Caco-2 (cell line): ENCODE data around the gene TMEFF2. TPM values are rescaled to one million over a fixed set of nuclear protein-coding genes. Genes with fewer than 3 reads are reported as not detected.

Experiments used
- BruUV-seq: library from RNA; stranded (reverse); fragments of 400-500 nt; replicated peaks from 2 replicates; lab custom pipeline; 2021; lab: Mats Ljungman, UMichigan
- CTCF ChIA-PET: fragments of 300-600 bp; sonication (Branson Sonifier 250); formaldehyde crosslinking; loops from one replicate; lab custom pipeline; 2022; ENCODE audit warnings: antibody characterized with exemption; lab: Charles Lee
- POLR2A ChIA-PET: fragments of 300-600 bp; sonication (Branson Sonifier 250); formaldehyde crosslinking; loops from one replicate; lab custom pipeline; 2022; ENCODE audit warnings: antibody characterized with exemption; lab: Charles Lee
- DNase-seq, 2 experiments: peaks; one replicate each; pipeline versions ENCODE4 v3.0.0 to v3.0.0-alpha.2; 2020 to 2022
- H3K27me3 ChIP-seq: replicated peaks from 2 replicates; pipeline ENCODE4 v1.6.0; 2011; ENCODE audit warnings: low read length; ENCODE audit not compliant: control insufficient read depth, insufficient read depth
- H3K36me3 ChIP-seq: 2 replicates; pipeline ENCODE4 v1.5.1; 2011; ENCODE audit warnings: low read length; ENCODE audit not compliant: control insufficient read depth, insufficient read depth
- H3K4me1 ChIP-seq: fragments of 250-450 bp; sonication (Bioruptor Pico); 2 replicates; pipeline ENCODE4 v1.5.1; 2020; ENCODE audit warnings: mild to moderate bottlenecking
- H3K4me3 ChIP-seq: 2 replicates; pipeline ENCODE4 v1.5.1; 2011; ENCODE audit warnings: low read depth, mild to moderate bottlenecking, control low read depth, low read length
- H3K9me3 ChIP-seq: fragments of 250-450 bp; sonication (Bioruptor Pico); 2 replicates; pipeline ENCODE4 v1.5.1; 2020; ENCODE audit warnings: mild to moderate bottlenecking, moderate library complexity
- H3K27ac Mint-ChIP-seq: one replicate; pipeline ENCODE4 v1.8.0; 2022; ENCODE audit warnings: mixed read lengths; ENCODE audit not compliant: unreplicated experiment
- H3K27me3 Mint-ChIP-seq: one replicate; pipeline ENCODE4 v1.8.0; 2022; ENCODE audit warnings: mixed read lengths; ENCODE audit not compliant: insufficient read depth, unreplicated experiment
- H3K36me3 Mint-ChIP-seq: one replicate; pipeline ENCODE4 v1.8.0; 2022; ENCODE audit warnings: mild to moderate bottlenecking, mixed read lengths; ENCODE audit not compliant: insufficient read depth, unreplicated experiment
- H3K4me1 Mint-ChIP-seq: one replicate; pipeline ENCODE4 v1.8.0; 2022; ENCODE audit warnings: low read depth, mixed read lengths; ENCODE audit not compliant: unreplicated experiment
- H3K4me3 Mint-ChIP-seq: one replicate; pipeline ENCODE4 v1.8.0; 2022; ENCODE audit warnings: mild to moderate bottlenecking, moderate library complexity, mixed read lengths; ENCODE audit not compliant: unreplicated experiment
- H3K9me3 Mint-ChIP-seq: one replicate; pipeline ENCODE4 v1.8.0; 2022; ENCODE audit warnings: mixed read lengths; ENCODE audit not compliant: unreplicated experiment
- intact Hi-C: fragments of 100-400 bp; cut with micrococcal nuclease; formaldehyde crosslinking; loops from one replicate; pipeline ENCODE4 v1.10.0; 2022; ENCODE audit not compliant: unreplicated experiment
- total RNA-seq: library from RNA; stranded (reverse); gene quantifications from 2 replicates; pipeline ENCODE4 v1.2.3, GENCODE V29; 2022
- TF ChIP-seq, protein P1 (sequence below), 2 experiments: fragments of 200-600 bp in 1 of 2; IDR thresholded peaks; 1 replicate in 1 of 2; 2 replicates in 1 of 2; pipeline versions ENCODE4 v1.5.1 to v1.8.0; 2011 to 2022; ENCODE audit warnings: antibody characterized with exemption in 1 of 2, control low read depth in 1 of 2, inconsistent platforms in 1 of 2, low read depth in 1 of 2, low read length in 1 of 2, mild to moderate bottlenecking in 1 of 2, moderate library complexity in 1 of 2; ENCODE audit not compliant: insufficient read depth in 1 of 2, severe bottlenecking in 1 of 2, unreplicated experiment in 1 of 2

TMEFF2 gene
- total RNA-seq, 1 experiment from 2014 or later: not detected

DNA sequence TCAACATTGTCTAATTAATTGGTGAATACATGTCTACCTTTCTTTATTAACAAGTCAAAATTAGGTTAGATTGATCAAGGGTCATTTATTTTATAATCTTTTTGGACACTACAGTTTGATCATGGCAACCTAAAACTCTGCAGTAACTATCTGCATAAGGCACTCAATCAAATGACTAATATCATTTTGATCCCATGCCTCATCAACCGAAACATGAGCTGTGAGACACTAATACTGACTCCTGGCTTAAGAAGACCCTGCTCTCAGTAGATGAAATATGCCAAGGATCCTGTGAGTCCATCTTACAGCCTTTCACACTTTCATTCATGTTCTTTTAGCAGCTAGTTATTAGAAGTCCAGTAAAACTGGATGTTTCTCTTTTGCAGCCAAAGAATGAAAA is 178.5 kb downstream of the TMEFF2 start:
- CTCF ChIA-PET: no interaction called here
- Histone ChIP-seq H3K36me3 (no peaks in the 10 kb centered on the region), H3K27me3 (no peaks in the 10 kb centered on the region), H3K4me1 (no peaks in the 10 kb centered on the region), H3K4me3 (no peak overlapping the region), H3K9me3 (no peaks in the 10 kb centered on the region)
- H3K4me1 Mint-ChIP-seq: no peaks in the 10 kb centered on the region
- intact Hi-C loops: no loop called here
- POLR2A ChIA-PET: no interaction called here
- TF ChIP-seq, protein P1, sequence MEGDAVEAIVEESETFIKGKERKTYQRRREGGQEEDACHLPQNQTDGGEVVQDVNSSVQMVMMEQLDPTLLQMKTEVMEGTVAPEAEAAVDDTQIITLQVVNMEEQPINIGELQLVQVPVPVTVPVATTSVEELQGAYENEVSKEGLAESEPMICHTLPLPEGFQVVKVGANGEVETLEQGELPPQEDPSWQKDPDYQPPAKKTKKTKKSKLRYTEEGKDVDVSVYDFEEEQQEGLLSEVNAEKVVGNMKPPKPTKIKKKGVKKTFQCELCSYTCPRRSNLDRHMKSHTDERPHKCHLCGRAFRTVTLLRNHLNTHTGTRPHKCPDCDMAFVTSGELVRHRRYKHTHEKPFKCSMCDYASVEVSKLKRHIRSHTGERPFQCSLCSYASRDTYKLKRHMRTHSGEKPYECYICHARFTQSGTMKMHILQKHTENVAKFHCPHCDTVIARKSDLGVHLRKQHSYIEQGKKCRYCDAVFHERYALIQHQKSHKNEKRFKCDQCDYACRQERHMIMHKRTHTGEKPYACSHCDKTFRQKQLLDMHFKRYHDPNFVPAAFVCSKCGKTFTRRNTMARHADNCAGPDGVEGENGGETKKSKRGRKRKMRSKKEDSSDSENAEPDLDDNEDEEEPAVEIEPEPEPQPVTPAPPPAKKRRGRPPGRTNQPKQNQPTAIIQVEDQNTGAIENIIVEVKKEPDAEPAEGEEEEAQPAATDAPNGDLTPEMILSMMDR (IDR thresholded peaks at IDR 0.05; ENCODE audit: insufficient read depth in 1 of 2, low read depth in 1 of 2, low read length in 1 of 2, severe bottlenecking in 1 of 2, unreplicated experiment in 1 of 2): no peak
- no peak overlapping the region for H3K27ac Mint-ChIP-seq
- no peaks in the 10 kb centered on the region for H3K36me3 Mint-ChIP-seq
- BruUV-seq: no TSS peak
- H3K4me3 Mint-ChIP-seq: no peak overlapping the region
- H3K27me3 Mint-ChIP-seq: peaks cover 2% of the 10 kb centered on the region
- no peak for DNase-seq
- no peaks in the 10 kb centered on the region for H3K9me3 Mint-ChIP-seq

DNA sequence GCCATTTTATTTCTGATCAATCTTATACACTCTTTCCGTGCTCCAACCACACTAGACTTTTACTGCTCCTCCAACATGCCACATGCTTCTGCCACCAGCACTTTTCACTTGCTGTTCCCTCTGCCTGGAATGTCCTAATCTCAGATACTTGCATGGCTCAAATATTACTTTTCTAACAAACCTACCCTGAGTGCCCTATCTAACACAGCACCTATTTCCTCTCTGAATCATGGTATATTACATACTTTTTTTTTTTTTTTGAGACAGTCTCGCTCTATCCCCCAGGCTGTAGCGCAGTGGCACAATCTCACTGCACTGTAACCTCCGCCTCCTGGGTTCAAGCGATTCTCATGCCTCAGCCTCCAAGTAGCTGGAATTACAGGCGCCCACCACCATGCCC is 181.5 kb downstream of the TMEFF2 start:
- intact Hi-C loops: no loop called here
- H3K9me3 ChIP-seq: no peaks in the 10 kb centered on the region
- ChIA-PET CTCF (no interaction called here), POLR2A (no interaction called here)
- Mint-ChIP-seq H3K36me3 (no peaks in the 10 kb centered on the region), H3K27ac (no peak overlapping the region), H3K4me1 (no peaks in the 10 kb centered on the region), H3K9me3 (no peaks in the 10 kb centered on the region), H3K4me3 (no peak overlapping the region), H3K27me3 (peaks cover 10% of the 10 kb centered on the region)
- no TSS peak for BruUV-seq
- no peak for DNase-seq
- H3K27me3 ChIP-seq: no peaks in the 10 kb centered on the region
- no peaks in the 10 kb centered on the region for H3K4me1 ChIP-seq
- TF ChIP-seq, protein P1 (IDR thresholded peaks at IDR 0.05; ENCODE audit: insufficient read depth in 1 of 2, low read depth in 1 of 2, low read length in 1 of 2, severe bottlenecking in 1 of 2, unreplicated experiment in 1 of 2): no peak
- H3K4me3 ChIP-seq: no peak overlapping the region
- no peaks in the 10 kb centered on the region for H3K36me3 ChIP-seq

DNA sequence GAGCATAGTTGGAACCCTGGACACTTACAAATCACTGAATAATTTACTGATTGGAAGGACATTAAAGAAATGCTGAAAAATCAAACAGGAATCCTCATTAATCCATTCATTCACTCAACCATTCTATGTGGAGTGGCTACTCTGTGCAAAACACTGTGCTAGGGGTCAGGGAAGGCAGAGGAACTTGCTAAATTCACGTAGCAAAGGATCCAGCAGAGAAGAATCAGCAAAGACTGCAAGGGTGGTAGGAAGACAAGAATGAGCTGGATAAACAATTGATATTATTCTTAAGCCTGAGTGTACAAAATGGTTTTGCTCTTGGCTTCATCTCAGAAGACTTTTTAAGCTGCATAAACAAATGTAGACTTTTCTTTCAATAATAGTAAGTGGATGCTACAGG is 183.5 kb downstream of the TMEFF2 start:
- Histone ChIP-seq H3K4me1 (no peaks in the 10 kb centered on the region), H3K36me3 (no peaks in the 10 kb centered on the region), H3K4me3 (no peak overlapping the region), H3K27me3 (no peaks in the 10 kb centered on the region), H3K9me3 (no peaks in the 10 kb centered on the region)
- Mint-ChIP-seq H3K4me1 (no peaks in the 10 kb centered on the region), H3K9me3 (no peaks in the 10 kb centered on the region), H3K36me3 (no peaks in the 10 kb centered on the region), H3K27ac (no peak overlapping the region), H3K4me3 (no peak overlapping the region), H3K27me3 (peaks cover 8% of the 10 kb centered on the region)
- intact Hi-C loops: no loop called here
- TF ChIP-seq, protein P1 (IDR thresholded peaks at IDR 0.05; ENCODE audit: insufficient read depth in 1 of 2, low read depth in 1 of 2, low read length in 1 of 2, severe bottlenecking in 1 of 2, unreplicated experiment in 1 of 2): no peak
- CTCF ChIA-PET: no interaction called here
- DNase-seq: no peak
- POLR2A ChIA-PET: no interaction called here
- BruUV-seq: no TSS peak
